Measurements from ENCODE around the gene FSD2. TPM values are rescaled to one million over a fixed set of nuclear protein-coding genes. Genes with fewer than 3 reads are reported as not detected.
A peak's percentile ranks its signal among the peaks of the same experiment; 100 is the strongest.

Gene FSD2
- total RNA-seq, 1 donor from 2014 or later, result not detected

- Histone ChIP-seq H3K4me3 (ENCODE audit: low read depth, low read length) (peak overlapping the region; percentile 77), H3K36me3 (ENCODE audit: control insufficient read depth, insufficient read depth, low read length) (peaks cover 4% of the 10 kb centered on the region), H3K27me3 (ENCODE audit: control insufficient read depth, insufficient read depth, low read length) (no peaks in the 10 kb centered on the region)
- no peak for TF ChIP-seq CTCF (IDR thresholded peaks at IDR 0.05; ENCODE audit: insufficient read depth, low read length, severe bottlenecking)
- peak; percentile 90 for DNase-seq (ENCODE audit: low read depth)
- FAIRE-seq, result no peak
Measured at GRCh38 chr15:82749951-82750830, 55.7 kb downstream of the FSD2 start.

GRCh38 chr15:82748315-82748714 is 57.6 kb downstream of the FSD2 start:
- DNase-seq (ENCODE audit: low read depth) (no peak), FAIRE-seq (no peak)
- Histone ChIP-seq H3K36me3 (ENCODE audit: control insufficient read depth, insufficient read depth, low read length) (peaks cover 4% of the 10 kb centered on the region), H3K27me3 (ENCODE audit: control insufficient read depth, insufficient read depth, low read length) (no peaks in the 10 kb centered on the region), H3K4me3 (ENCODE audit: low read depth, low read length) (no peak overlapping the region)
- no peak for TF ChIP-seq CTCF (IDR thresholded peaks at IDR 0.05; ENCODE audit: insufficient read depth, low read length, severe bottlenecking)

GRCh38 chr15:82743810-82744209 is 62.1 kb downstream of the FSD2 start:
- H3K27me3 ChIP-seq (ENCODE audit: control insufficient read depth, insufficient read depth, low read length), result no peaks in the 10 kb centered on the region
- no peak for TF ChIP-seq CTCF (IDR thresholded peaks at IDR 0.05; ENCODE audit: insufficient read depth, low read length, severe bottlenecking)
- H3K36me3 ChIP-seq (ENCODE audit: control insufficient read depth, insufficient read depth, low read length), result no peaks in the 10 kb centered on the region
- DNase-seq (ENCODE audit: low read depth) (no peak), FAIRE-seq (no peak)
- no peak overlapping the region for H3K4me3 ChIP-seq (ENCODE audit: low read depth, low read length)

GRCh38 chr15:82742134-82742533 is 63.7 kb downstream of the FSD2 start:
- DNase-seq (ENCODE audit: low read depth), result peak; percentile 84
- no peak for FAIRE-seq
- Histone ChIP-seq H3K36me3 (ENCODE audit: control insufficient read depth, insufficient read depth, low read length) (no peaks in the 10 kb centered on the region), H3K4me3 (ENCODE audit: low read depth, low read length) (no peak overlapping the region), H3K27me3 (ENCODE audit: control insufficient read depth, insufficient read depth, low read length) (no peaks in the 10 kb centered on the region)
- no peak for TF ChIP-seq CTCF (IDR thresholded peaks at IDR 0.05; ENCODE audit: insufficient read depth, low read length, severe bottlenecking)

- TF ChIP-seq CTCF (IDR thresholded peaks at IDR 0.05; ENCODE audit: insufficient read depth, low read length, severe bottlenecking), result no peak
- Histone ChIP-seq H3K27me3 (ENCODE audit: control insufficient read depth, insufficient read depth, low read length) (no peaks in the 10 kb centered on the region), H3K36me3 (ENCODE audit: control insufficient read depth, insufficient read depth, low read length) (peaks cover 2% of the 10 kb centered on the region), H3K4me3 (ENCODE audit: low read depth, low read length) (no peak overlapping the region)
- DNase-seq (ENCODE audit: low read depth) (peak; percentile 38), FAIRE-seq (no peak)
Measured at GRCh38 chr15:82739086-82739485, 66.8 kb downstream of the FSD2 start.
